GM19438 (cell line): Measurements from ENCODE around the gene BTAF1.
A peak's percentile ranks its signal among the peaks of the same experiment; 100 is the strongest.

Experiments
- ATAC-seq: cut with Tn5 transposase; IDR thresholded peaks from one replicate; pipeline ENCODE4 v1.9.1; 2021; ENCODE audit warnings: low read depth; ENCODE audit not compliant: unreplicated experiment

Gene BTAF1

GRCh38 chr10:91907914-91908336, 15.6 kb upstream of the BTAF1 start:
- no peak for ATAC-seq

GRCh38 chr10:91908337-91909116, 15.0 kb upstream of the BTAF1 start:
- ATAC-seq, result peak; percentile 89

- ATAC-seq, result no peak
These were observed 14.4 kb upstream of the BTAF1 start, which contains the start of gene FGFBP3 for GRCh38 chr10:91909117-91909677. Gene FGFBP3, minus strand, starts transcription at chr10:91909486. Its CDS starts 517 bp downstream, at chr10:91908969.

GRCh38 chr10:91910467-91910866, 13.1 kb upstream of the BTAF1 start:
- ATAC-seq, result no peak

- ATAC-seq, result no peak
These were observed 3.9 kb upstream of the BTAF1 start for GRCh38 chr10:91919651-91920050.

- peak; percentile 37 for ATAC-seq
These were observed 847 bp downstream of the BTAF1 start for GRCh38 chr10:91924212-91925021.

- ATAC-seq, result no peak
These were observed 1.4 kb downstream of the BTAF1 start for GRCh38 chr10:91925022-91925320.

- no peak for ATAC-seq
These were observed 7.4 kb downstream of the BTAF1 start for GRCh38 chr10:91930939-91931338.

GRCh38 chr10:91931526-91932190, 8.1 kb downstream of the BTAF1 start:
- no peak for ATAC-seq

- no peak for ATAC-seq
These were observed 9.2 kb downstream of the BTAF1 start for GRCh38 chr10:91932737-91933136.

- ATAC-seq, result no peak
These were observed 12.3 kb downstream of the BTAF1 start for GRCh38 chr10:91935886-91936285.

- ATAC-seq, result no peak
These were observed 16.1 kb downstream of the BTAF1 start for GRCh38 chr10:91939653-91940052.

GRCh38 chr10:91941426-91941825, 17.9 kb downstream of the BTAF1 start:
- no peak for ATAC-seq

GRCh38 chr10:91944880-91945630, 21.5 kb downstream of the BTAF1 start:
- no peak for ATAC-seq

GRCh38 chr10:91953600-91954160, 30.1 kb downstream of the BTAF1 start:
- ATAC-seq, result no peak

- ATAC-seq, result no peak
These were observed 31.5 kb downstream of the BTAF1 start for GRCh38 chr10:91955114-91955513.

- no peak for ATAC-seq
These were observed 33.5 kb downstream of the BTAF1 start for GRCh38 chr10:91957091-91957490.

- ATAC-seq, result no peak
These were observed 45.7 kb downstream of the BTAF1 start for GRCh38 chr10:91969297-91969696.

GRCh38 chr10:91974960-91975359, 51.4 kb downstream of the BTAF1 start:
- no peak for ATAC-seq

GRCh38 chr10:91975438-91975837, 51.9 kb downstream of the BTAF1 start:
- ATAC-seq, result no peak
